Raji (cell line): ENCODE measurements around the gene LCN1.
"Not testable (repeated sequence)": the region's sequence is repeated elsewhere in the genome, so short reads cannot be mapped to it uniquely, and the experiment has no call there.

ENCODE experiments used
- POLR2A ChIP-seq: IDR thresholded peaks from 2 replicates; pipeline ENCODE4 v1.6.1; 2011; ENCODE audit warnings: low read depth, low read length, control low read depth; ENCODE audit not compliant: insufficient read depth

LCN1 gene

DNA sequence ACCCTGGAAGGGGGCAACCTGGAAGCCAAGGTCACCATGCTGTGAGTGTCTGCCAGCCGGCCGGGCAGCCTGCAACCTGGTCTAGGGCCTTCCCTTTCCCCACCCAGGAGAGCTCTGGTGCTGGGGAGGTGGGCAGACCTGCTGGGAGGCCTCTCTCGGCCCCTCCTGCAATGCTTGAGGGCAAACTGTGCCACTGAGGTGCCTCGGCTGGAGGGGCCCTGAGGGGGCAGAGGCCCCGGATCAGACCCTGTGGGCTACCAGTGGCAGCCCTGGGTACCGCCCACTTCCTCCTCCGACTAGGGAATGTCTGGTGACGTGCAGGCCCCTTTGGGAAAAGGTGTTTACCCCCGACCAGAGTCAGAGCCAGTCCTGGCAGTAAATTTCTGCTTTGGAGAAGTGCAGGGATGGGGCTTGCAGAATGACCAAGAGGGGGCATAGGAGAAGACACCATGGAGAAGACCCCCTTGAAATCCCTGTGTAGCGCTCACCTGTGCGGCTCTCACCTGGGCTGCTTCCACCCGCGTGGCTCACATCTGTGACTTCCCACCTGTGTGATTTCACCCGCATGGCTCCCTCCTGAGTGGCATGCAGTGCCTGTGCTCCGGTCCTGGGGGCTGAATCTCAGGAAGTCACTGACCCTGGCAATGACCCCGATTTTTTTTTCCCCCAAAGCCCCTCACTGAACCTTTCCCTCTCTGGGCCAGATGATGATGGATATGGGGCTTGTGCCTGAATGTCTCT is 1.1 kb downstream of the LCN1 start:
- TF ChIP-seq POLR2A = no peak

DNA sequence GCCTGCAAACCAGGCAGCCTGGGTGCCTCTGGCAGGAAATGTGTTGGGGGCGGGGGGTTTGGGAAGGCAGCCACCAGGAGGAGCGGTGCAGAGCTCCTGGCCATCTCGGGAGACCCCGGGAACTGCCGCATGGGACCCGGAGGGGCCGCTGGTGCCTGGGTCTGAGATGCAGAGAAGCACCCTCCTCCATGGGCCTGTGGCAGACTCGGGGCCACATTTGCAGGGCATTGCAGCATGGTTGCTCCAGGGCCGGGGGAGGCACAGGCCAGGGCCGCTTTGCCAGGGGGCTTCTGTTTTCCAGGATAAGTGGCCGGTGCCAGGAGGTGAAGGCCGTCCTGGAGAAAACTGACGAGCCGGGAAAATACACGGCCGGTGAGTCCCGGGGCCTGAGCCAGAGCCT is 1.7 kb downstream of the LCN1 start:
- TF ChIP-seq POLR2A = no peak

GRCh38 chr9:135523521-135524129 is 2.4 kb downstream of the LCN1 start:
- TF ChIP-seq POLR2A = no peak

- TF ChIP-seq POLR2A = no peak
Measured at GRCh38 chr9:135524130-135524861, 3.1 kb downstream of the LCN1 start.

GRCh38 chr9:135525241-135526088 is 4.2 kb downstream of the LCN1 start:
- no peak for TF ChIP-seq POLR2A

DNA sequence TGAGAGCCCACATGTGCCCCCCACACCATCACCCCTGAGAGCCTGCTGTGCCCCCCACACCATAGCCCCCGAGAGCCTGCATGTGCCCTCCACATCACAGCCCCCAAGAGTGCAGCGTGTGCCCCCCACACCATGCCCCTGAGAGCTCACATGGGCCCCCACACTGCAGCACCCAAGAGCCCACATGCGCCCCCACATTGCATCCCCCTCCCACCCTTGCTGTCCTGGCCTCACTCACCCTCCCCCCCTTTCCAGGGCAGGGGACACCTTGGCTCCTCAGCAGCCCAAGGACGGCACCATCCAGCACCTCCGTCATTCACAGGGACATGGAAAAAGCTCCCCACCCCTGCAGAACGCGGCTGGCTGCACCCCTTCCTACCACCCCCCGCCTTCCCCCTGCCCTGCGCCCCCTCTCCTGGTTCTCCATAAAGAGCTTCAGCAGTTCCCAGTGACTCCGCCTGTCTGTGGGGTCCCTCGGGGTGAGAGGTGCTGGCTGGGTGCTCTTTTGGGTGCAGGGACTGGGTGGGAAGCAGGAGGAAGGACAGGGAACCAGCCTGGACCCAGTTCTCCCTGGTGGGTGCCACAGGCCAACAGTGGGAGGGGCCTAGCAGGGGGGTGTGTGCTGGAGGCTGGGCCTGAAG is 5.0 kb downstream of the LCN1 start:
- TF ChIP-seq POLR2A = no peak

- TF ChIP-seq POLR2A = no peak
Measured at GRCh38 chr9:135526730-135527571, 5.7 kb downstream of the LCN1 start.

DNA sequence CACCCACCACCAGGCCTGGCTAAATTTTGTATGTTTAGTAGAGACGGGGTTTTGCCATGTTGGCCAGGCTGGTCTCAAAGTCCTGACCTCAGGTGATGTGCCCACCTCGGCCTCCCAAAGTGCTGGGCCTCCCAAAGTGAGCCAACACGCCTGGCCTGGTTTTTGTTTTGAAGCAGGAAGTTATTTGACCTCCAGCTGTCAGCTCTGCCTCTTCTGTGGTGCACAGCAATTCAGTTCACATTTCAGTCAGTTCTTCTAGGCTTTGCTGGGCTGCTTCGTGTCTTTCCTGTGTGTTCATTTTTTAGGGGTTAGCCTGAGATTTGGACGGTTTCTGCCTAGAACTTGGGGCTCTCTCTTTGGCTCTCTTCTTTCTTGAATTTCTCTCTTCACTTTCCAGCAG is 8.9 kb downstream of the LCN1 start:
- TF ChIP-seq POLR2A = no peak

DNA sequence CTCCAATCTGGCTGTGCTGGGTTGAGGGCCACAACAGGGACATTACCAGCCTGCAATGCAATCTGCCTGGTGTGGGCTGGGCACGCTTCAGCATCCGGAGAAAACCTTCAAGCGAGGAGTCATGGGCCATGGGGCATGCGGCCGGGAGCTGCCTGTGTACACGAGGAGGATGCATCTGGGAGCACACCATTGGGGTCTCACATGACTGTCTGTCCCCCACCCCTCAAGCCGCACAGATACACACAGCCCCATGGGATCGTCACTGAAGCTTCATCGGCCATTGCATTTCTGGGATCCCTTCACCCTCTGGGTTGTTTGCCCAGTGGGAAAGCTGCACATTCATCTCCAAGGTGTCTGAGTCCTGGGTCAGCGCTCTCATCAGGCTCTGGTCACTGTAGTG is 9.9 kb downstream of the LCN1 start:
- no peak for TF ChIP-seq POLR2A

DNA sequence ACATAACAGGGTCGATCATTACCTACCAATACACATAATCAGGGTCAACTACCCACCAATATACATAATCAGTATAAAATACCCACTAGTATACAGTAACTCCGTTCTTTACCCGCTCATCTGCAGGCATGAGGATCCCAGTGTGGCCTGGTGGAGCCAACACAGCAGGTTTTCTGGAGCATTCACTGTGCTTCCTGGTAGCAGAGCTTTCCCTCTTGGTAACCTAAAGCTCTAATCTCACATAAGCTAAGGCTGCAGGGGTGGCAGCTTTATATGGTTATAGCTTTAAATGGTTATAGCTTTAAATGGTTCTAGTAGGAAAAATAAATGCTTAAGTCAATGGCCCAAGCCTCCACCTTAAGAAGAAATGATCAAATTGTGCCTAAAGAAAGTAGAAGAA is 11.9 kb downstream of the LCN1 start:
- no peak for TF ChIP-seq POLR2A

- no peak for TF ChIP-seq POLR2A
Measured at GRCh38 chr9:135533674-135534073, 12.4 kb downstream of the LCN1 start.

- TF ChIP-seq POLR2A = no peak
Measured at GRCh38 chr9:135536216-135536615, 15.0 kb downstream of the LCN1 start.

GRCh38 chr9:135544981-135545635 is 23.9 kb downstream of the LCN1 start:
- TF ChIP-seq POLR2A = no peak

DNA sequence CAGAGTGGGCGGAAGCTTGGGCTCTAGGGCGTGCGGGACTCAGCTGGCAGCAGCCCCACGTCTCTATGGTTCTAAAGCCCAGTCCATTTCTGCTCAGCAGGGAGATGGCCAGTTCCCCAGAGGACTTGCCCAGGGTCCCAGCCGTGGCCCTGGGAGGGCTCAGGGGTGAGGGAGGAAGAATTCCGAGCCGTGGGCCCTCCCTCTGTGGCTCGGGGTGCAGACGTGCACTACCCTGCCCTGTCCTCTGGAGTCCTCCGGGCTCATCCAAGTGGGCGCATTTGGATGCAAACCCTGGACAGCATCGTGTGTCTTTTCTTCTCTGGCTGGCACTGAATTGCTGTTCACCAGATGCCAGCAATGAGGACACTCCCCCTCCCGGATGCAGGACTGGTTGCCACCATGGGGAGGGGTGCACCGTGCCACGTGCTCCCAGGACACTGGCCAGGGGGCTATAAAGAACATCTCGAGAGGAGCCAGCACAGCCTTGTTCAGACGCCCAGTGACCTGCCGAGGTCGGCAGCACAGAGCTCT is 24.5 kb downstream of the LCN1 start, which contains the start of gene OBP2A:
Gene OBP2A (plus strand): TSS at position 481 of the 531 bp plus-strand sequence. CDS start 55 bp downstream, outside the sequence.
- TF ChIP-seq POLR2A = not testable (repeated sequence)
